HEK293 (cell line): ENCODE measurements around the gene BAG5.
A peak's percentile ranks its signal among the peaks of the same experiment; 100 is the strongest.

ENCODE experiments used
- MYNN ChIP-seq: fragments of 450-650 bp; formaldehyde crosslinking; IDR thresholded peaks from 2 replicates; pipeline ENCODE4 v1.5.1; 2016; ENCODE audit warnings: missing biosample characterization, missing genetic modification characterization, borderline replicate concordance
- PRDM1 ChIP-seq: fragments of 450-650 bp; formaldehyde crosslinking; IDR thresholded peaks from 2 replicates; pipeline ENCODE4; 2016; ENCODE audit warnings: missing biosample characterization, missing genetic modification characterization
- SCRT2 ChIP-seq: fragments of 450-650 bp; formaldehyde crosslinking; IDR thresholded peaks from 2 replicates; pipeline ENCODE4 v1.5.1; 2016; ENCODE audit warnings: missing biosample characterization, missing genetic modification characterization
- WT1 ChIP-seq: fragments of 450-650 bp; formaldehyde crosslinking; IDR thresholded peaks from 2 replicates; pipeline ENCODE4 v1.5.1; 2016; ENCODE audit warnings: missing biosample characterization, missing genetic modification characterization
- ZEB2 ChIP-seq: fragments of 450-650 bp; formaldehyde crosslinking; IDR thresholded peaks from 2 replicates; pipeline ENCODE4 v1.5.1; 2016; ENCODE audit warnings: missing biosample characterization, missing genetic modification characterization
- ZNF146 ChIP-seq: fragments of 450-650 bp; formaldehyde crosslinking; IDR thresholded peaks from 2 replicates; pipeline ENCODE4 v1.5.1; 2016; ENCODE audit warnings: missing biosample characterization, missing genetic modification characterization
- ZNF175 ChIP-seq: fragments of 450-650 bp; formaldehyde crosslinking; IDR thresholded peaks from 2 replicates; pipeline ENCODE4 v1.5.1; 2016; ENCODE audit warnings: missing biosample characterization, missing genetic modification characterization
- ZNF23 ChIP-seq: fragments of 450-650 bp; formaldehyde crosslinking; IDR thresholded peaks from 2 replicates; pipeline ENCODE4 v1.5.1; 2016; ENCODE audit warnings: missing biosample characterization, missing genetic modification characterization, borderline replicate concordance
- ZNF292 ChIP-seq: fragments of 450-650 bp; formaldehyde crosslinking; IDR thresholded peaks from 2 replicates; pipeline ENCODE4 v1.5.1; 2016; ENCODE audit warnings: low read depth, missing biosample characterization, missing genetic modification characterization, borderline replicate concordance
- ZNF341 ChIP-seq: fragments of 450-650 bp; formaldehyde crosslinking; IDR thresholded peaks from 2 replicates; pipeline ENCODE4; 2016; ENCODE audit warnings: low read depth, missing biosample characterization, missing genetic modification characterization
- ZNF366 ChIP-seq: fragments of 450-650 bp; formaldehyde crosslinking; conservative IDR thresholded peaks from 2 replicates; pipeline ENCODE4 v1.5.1; 2016; ENCODE audit warnings: missing biosample characterization, missing genetic modification characterization
- ZNF416 ChIP-seq: fragments of 450-650 bp; formaldehyde crosslinking; IDR thresholded peaks from 2 replicates; pipeline ENCODE4 v1.5.1; 2016; ENCODE audit warnings: missing biosample characterization, missing genetic modification characterization
- ZNF529 ChIP-seq: fragments of 450-650 bp; formaldehyde crosslinking; IDR thresholded peaks from 2 replicates; pipeline ENCODE4 v1.5.1; 2017; ENCODE audit warnings: missing genetic modification characterization, missing biosample characterization; ENCODE audit not compliant: insufficient replicate concordance
- ZNF560 ChIP-seq: fragments of 450-650 bp; formaldehyde crosslinking; IDR thresholded peaks from 2 replicates; pipeline ENCODE4 v1.5.1; 2017; ENCODE audit warnings: missing biosample characterization, missing genetic modification characterization, borderline replicate concordance
- ZNF610 ChIP-seq: fragments of 450-650 bp; formaldehyde crosslinking; IDR thresholded peaks from 2 replicates; pipeline ENCODE4 v1.5.1; 2016; ENCODE audit warnings: missing biosample characterization, missing genetic modification characterization, borderline replicate concordance
- ZNF658 ChIP-seq: fragments of 450-650 bp; formaldehyde crosslinking; IDR thresholded peaks from 2 replicates; pipeline ENCODE4; 2016; ENCODE audit warnings: missing biosample characterization, missing genetic modification characterization
- ZNF670 ChIP-seq: fragments of 450-650 bp; formaldehyde crosslinking; IDR thresholded peaks from 2 replicates; pipeline ENCODE4 v1.5.1; 2016; ENCODE audit warnings: missing biosample characterization, missing genetic modification characterization, low read depth
- ZNF785 ChIP-seq: fragments of 450-650 bp; formaldehyde crosslinking; IDR thresholded peaks from 2 replicates; pipeline ENCODE4 v1.5.1; 2016; ENCODE audit warnings: missing biosample characterization, missing genetic modification characterization
- ZNF830 ChIP-seq: fragments of 450-650 bp; IDR thresholded peaks from 2 replicates; pipeline ENCODE4 v1.5.0; 2018; ENCODE audit warnings: missing biosample characterization, missing genetic modification characterization, low read depth, mild to moderate bottlenecking, moderate library complexity
- ZNF843 ChIP-seq: fragments of 450-650 bp; formaldehyde crosslinking; IDR thresholded peaks from 2 replicates; pipeline ENCODE4 v1.5.1; 2016; ENCODE audit warnings: missing biosample characterization, missing genetic modification characterization
- TF ChIP-seq, protein P1 (sequence below): fragments of 450-650 bp; formaldehyde crosslinking; IDR thresholded peaks from 2 replicates; pipeline ENCODE4 v1.5.1; 2016; ENCODE audit warnings: missing biosample characterization, missing genetic modification characterization
- TF ChIP-seq, protein P2 (sequence below): fragments of 450-650 bp; formaldehyde crosslinking; IDR thresholded peaks from 2 replicates; pipeline ENCODE4 v1.5.1; 2016; ENCODE audit warnings: missing biosample characterization, missing genetic modification characterization
- TF ChIP-seq, protein P3 (sequence below): fragments of 450-650 bp; formaldehyde crosslinking; IDR thresholded peaks from 2 replicates; pipeline ENCODE4 v1.5.1; 2017; ENCODE audit warnings: missing biosample characterization, missing genetic modification characterization
- TF ChIP-seq, protein P4 (sequence below): fragments of 450-650 bp; formaldehyde crosslinking; IDR thresholded peaks from 2 replicates; pipeline ENCODE4 v1.5.1; 2016; ENCODE audit warnings: missing biosample characterization, missing genetic modification characterization
- TF ChIP-seq, protein P5 (sequence below): fragments of 450-650 bp; formaldehyde crosslinking; IDR thresholded peaks from 2 replicates; pipeline ENCODE4 v1.5.1; 2016; ENCODE audit warnings: missing biosample characterization, missing genetic modification characterization
- TF ChIP-seq, protein P6 (sequence below): fragments of 450-650 bp; IDR thresholded peaks from 2 replicates; pipeline ENCODE4 v1.5.1; 2018; ENCODE audit warnings: missing biosample characterization, missing genetic modification characterization

The BAG5 gene

DNA sequence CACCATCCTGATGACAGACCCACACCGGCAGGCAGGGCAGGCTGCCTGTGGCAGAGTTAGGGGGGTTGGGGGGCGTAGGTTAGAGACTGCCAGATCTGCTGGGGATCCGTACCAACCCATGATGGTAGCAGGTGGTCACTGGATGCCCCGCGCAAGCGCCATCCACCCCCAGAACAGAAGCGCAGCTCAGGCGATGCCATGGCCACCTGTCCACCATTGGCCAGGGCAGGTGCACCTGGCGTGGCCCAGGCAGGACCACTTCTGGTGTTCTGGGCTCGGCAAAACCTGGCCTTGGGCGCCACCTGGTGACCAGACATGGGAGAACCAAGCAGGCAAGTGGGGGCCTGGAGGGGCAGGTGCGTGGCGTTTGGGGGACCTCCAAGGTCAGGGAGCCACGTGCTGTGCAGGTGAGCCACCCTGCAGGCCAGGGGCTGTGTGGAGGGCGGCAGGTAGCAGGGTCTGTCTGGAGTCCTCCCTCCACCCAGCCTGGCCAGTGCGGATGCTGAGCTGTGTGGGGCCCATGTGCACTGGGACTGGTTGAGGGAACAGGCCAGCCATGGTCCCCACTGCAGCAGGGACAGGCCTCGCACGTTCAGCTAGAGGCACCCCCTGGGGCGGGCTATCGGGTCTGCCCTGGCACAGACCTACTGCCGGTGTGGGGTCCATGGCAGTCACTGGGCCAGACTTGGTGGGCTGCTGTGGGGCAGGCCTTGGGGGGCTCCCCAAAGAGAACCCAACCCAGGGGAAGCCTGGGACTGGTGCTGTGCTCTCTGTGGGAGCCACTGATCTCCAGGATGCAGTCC, 15.6 kb downstream of the BAG5 start (continued):
- TF ChIP-seq, protein P1, sequence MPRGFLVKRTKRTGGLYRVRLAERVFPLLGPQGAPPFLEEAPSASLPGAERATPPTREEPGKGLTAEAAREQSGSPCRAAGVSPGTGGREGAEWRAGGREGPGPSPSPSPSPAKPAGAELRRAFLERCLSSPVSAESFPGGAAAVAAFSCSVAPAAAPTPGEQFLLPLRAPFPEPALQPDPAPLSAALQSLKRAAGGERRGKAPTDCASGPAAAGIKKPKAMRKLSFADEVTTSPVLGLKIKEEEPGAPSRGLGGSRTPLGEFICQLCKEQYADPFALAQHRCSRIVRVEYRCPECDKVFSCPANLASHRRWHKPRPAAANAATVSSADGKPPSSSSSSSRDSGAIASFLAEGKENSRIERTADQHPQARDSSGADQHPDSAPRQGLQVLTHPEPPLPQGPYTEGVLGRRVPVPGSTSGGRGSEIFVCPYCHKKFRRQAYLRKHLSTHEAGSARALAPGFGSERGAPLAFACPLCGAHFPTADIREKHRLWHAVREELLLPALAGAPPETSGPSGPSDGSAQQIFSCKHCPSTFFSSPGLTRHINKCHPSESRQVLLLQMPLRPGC: no peak
- TF ChIP-seq ZNF670 (tag by site-specific recombination) (no peak), ZNF529 (tag by site-specific recombination) (no peak), ZNF843 (tag by site-specific recombination) (no peak), ZNF830 (tag by site-specific recombination) (no peak), PRDM1 (tag by site-specific recombination) (no peak), ZNF175 (tag by site-specific recombination) (no peak), ZNF146 (no peak), ZNF23 (no peak), SCRT2 (tag by site-specific recombination) (peak; percentile 58), ZNF785 (tag by site-specific recombination) (no peak), ZNF366 (no peak), MYNN (tag by site-specific recombination) (no peak), ZNF341 (tag by site-specific recombination) (no peak), ZNF416 (tag by site-specific recombination) (no peak), ZEB2 (peak; percentile 92; the same call in 1 of the 2 replicates), ZNF610 (tag by site-specific recombination) (no peak), ZNF560 (tag by site-specific recombination) (no peak), WT1 (tag by site-specific recombination) (no peak), ZNF658 (tag by site-specific recombination) (no peak), ZNF292 (tag by site-specific recombination) (no peak)
- TF ChIP-seq, protein P2, sequence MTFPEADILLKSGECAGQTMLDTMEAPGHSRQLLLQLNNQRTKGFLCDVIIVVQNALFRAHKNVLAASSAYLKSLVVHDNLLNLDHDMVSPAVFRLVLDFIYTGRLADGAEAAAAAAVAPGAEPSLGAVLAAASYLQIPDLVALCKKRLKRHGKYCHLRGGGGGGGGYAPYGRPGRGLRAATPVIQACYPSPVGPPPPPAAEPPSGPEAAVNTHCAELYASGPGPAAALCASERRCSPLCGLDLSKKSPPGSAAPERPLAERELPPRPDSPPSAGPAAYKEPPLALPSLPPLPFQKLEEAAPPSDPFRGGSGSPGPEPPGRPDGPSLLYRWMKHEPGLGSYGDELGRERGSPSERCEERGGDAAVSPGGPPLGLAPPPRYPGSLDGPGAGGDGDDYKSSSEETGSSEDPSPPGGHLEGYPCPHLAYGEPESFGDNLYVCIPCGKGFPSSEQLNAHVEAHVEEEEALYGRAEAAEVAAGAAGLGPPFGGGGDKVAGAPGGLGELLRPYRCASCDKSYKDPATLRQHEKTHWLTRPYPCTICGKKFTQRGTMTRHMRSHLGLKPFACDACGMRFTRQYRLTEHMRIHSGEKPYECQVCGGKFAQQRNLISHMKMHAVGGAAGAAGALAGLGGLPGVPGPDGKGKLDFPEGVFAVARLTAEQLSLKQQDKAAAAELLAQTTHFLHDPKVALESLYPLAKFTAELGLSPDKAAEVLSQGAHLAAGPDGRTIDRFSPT (tag by site-specific recombination): no peak
- TF ChIP-seq, protein P3, sequence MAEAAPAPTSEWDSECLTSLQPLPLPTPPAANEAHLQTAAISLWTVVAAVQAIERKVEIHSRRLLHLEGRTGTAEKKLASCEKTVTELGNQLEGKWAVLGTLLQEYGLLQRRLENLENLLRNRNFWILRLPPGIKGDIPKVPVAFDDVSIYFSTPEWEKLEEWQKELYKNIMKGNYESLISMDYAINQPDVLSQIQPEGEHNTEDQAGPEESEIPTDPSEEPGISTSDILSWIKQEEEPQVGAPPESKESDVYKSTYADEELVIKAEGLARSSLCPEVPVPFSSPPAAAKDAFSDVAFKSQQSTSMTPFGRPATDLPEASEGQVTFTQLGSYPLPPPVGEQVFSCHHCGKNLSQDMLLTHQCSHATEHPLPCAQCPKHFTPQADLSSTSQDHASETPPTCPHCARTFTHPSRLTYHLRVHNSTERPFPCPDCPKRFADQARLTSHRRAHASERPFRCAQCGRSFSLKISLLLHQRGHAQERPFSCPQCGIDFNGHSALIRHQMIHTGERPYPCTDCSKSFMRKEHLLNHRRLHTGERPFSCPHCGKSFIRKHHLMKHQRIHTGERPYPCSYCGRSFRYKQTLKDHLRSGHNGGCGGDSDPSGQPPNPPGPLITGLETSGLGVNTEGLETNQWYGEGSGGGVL (tag by site-specific recombination): no peak
- TF ChIP-seq, protein P4, sequence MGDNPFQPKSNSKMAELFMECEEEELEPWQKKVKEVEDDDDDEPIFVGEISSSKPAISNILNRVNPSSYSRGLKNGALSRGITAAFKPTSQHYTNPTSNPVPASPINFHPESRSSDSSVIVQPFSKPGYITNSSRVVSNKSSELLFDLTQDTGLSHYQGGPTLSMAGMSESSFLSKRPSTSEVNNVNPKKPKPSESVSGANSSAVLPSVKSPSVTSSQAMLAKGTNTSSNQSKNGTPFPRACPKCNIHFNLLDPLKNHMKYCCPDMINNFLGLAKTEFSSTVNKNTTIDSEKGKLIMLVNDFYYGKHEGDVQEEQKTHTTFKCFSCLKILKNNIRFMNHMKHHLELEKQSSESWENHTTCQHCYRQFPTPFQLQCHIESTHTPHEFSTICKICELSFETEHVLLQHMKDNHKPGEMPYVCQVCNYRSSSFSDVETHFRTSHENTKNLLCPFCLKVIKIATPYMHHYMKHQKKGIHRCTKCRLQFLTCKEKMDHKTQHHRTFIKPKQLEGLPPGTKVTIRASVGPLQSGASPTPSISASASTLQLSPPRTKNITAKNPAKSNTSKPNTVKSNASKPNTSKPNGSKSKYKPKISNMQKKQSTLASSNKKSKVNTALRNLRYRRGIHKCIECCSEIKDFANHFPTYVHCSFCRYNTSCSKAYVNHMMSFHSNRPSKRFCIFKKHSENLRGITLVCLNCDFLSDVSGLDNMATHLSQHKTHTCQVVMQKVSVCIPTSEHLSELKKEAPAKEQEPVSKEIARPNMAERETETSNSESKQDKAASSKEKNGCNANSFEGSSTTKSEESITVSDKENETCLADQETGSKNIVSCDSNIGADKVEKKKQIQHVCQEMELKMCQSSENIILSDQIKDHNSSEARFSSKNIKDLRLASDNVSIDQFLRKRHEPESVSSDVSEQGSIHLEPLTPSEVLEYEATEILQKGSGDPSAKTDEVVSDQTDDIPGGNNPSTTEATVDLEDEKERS (tag by site-specific recombination): no peak
- TF ChIP-seq, protein P5, sequence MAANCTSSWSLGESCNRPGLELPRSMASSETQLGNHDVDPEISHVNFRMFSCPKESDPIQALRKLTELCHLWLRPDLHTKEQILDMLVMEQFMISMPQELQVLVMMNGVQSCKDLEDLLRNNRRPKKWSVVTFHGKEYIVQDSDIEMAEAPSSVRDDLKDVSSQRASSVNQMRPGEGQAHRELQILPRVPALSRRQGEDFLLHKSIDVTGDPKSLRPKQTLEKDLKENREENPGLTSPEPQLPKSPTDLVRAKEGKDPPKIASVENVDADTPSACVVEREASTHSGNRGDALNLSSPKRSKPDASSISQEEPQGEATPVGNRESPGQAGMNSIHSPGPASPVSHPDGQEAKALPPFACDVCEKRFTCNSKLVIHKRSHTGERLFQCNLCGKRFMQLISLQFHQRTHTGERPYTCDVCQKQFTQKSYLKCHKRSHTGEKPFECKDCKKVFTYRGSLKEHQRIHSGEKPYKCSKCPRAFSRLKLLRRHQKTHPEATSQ (tag by site-specific recombination): no peak
- TF ChIP-seq, protein P6, sequence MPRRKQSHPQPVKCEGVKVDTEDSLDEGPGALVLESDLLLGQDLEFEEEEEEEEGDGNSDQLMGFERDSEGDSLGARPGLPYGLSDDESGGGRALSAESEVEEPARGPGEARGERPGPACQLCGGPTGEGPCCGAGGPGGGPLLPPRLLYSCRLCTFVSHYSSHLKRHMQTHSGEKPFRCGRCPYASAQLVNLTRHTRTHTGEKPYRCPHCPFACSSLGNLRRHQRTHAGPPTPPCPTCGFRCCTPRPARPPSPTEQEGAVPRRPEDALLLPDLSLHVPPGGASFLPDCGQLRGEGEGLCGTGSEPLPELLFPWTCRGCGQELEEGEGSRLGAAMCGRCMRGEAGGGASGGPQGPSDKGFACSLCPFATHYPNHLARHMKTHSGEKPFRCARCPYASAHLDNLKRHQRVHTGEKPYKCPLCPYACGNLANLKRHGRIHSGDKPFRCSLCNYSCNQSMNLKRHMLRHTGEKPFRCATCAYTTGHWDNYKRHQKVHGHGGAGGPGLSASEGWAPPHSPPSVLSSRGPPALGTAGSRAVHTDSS: no peak
